ENCODE data around the gene TSBP1. TPM values are rescaled to one million over a fixed set of nuclear protein-coding genes. Genes with fewer than 3 reads are reported as not detected.
"Not testable (repeated sequence)": the region's sequence is repeated elsewhere in the genome, so short reads cannot be mapped to it uniquely, and the experiment has no call there.

TSBP1 gene
- polyA plus RNA-seq, 1 donor = not detected

DNA sequence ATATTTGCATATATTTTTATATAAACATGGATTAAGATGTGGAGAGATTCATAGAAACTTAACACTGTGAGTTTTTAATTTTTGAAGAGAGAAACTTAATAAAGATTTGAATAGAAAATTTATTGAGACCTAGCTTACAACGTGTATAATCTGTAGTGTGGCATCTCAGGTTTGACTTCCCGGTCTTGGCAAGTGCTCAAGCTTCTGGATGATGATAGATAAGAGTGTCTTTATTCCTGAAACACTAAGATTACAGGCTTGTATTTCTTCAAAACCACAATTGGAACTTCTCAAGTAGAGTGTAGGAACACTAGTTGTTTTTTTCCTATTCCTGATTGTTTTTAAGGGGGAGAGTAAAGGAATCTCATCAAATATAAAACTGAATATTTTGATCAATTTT, 83.3 kb downstream of the TSBP1 start:
- no peak for DNase-seq (ENCODE audit: low read depth)

- not testable (repeated sequence) for DNase-seq (ENCODE audit: low read depth)
Measured at GRCh38 chr6:32273801-32274577, 97.7 kb downstream of the TSBP1 start.

DNA sequence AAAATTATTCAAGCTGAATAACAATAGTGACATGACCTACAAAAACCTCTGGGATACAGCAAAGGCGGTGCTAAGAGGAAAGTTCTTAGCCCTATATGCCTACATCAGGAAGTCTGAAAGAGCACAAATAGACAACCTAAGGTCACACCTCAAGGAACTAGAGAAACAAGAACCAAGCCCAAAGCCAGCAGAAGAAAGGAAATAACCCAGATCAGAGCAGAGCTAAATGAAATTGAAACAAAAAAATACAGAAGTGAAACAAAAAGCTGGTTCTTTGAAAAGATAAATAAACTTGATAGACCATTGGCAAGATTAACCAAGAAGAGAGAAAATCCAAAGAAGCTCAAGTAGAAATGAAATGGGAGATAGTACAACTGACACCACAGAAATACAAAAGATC, 100.3 kb downstream of the TSBP1 start:
- no peak for DNase-seq (ENCODE audit: low read depth)

DNA sequence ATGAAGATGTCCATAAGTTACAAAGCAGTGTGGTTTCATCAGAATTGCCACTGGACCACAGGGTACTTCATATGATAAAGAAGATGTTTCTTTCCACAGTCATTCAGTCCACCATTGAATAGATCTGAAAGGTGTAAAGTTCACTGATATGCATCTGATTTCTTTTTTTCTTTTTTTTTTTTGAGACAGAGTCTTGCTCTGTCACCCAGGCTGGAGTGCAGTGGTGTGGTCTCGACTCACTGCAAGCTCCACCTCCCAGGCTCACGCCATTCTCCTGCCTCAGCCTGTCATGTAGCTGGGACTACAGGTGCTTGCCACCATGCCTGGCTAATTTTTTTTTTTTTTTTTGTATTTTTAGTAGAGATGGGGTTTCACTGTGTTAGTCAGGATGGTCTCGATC, 103.2 kb downstream of the TSBP1 start:
- not testable (repeated sequence) for DNase-seq (ENCODE audit: low read depth)

- no peak for DNase-seq (ENCODE audit: low read depth)
Measured at GRCh38 chr6:32267035-32267434, 104.7 kb downstream of the TSBP1 start.

GRCh38 chr6:32257262-32257661, 114.4 kb downstream of the TSBP1 start:
- DNase-seq (ENCODE audit: low read depth) = not testable (repeated sequence)

DNA sequence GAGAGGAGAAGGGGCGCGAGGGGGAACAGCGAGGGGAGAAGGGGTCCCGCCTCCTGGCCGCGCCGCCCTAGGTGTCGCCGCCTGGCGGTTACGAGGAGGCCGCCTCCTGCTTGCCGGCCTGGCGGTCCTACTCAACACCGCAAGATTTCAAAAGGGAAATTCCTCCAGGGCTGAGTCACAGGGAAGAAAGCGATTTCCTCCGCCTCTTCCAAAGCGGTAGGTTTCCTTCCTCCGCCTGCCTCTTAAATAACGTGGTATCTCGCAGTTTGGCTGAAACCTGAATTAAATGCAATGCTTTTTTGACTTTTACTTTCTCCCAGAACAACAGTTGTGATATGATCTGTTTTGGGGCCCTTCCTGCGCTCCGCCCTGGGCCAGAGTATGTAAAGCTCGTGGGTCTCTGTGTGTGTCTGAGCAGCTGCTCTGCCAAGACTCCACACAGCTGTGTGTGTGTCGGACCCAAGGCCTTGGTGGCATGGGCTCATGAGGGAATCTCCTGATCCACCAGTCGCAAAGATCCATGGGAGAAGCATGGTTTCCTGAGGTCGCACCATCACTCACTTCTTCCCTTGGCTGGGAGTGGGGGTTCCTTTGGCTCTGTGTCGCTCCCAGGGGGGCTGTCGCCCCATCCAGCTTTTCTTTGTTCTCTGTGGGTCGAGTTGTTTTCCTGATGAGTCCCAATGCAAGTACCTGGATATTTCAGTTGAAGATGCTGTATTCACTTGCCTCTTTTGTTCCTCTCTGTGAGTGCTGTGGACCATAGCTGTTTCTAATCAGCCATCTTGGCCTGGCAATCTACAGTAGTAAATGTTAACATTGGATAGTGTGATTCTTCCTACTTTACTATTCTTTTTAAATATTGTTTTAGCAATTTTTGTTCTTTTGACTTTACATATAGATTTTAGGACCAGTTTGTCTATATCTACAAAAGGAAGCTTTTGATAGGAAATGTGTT, 116.2 kb downstream of the TSBP1 start:
- DNase-seq (ENCODE audit: low read depth) = peak; percentile 63

- DNase-seq (ENCODE audit: low read depth) = no peak
Measured at GRCh38 chr6:32254761-32255198, 116.9 kb downstream of the TSBP1 start.

DNA sequence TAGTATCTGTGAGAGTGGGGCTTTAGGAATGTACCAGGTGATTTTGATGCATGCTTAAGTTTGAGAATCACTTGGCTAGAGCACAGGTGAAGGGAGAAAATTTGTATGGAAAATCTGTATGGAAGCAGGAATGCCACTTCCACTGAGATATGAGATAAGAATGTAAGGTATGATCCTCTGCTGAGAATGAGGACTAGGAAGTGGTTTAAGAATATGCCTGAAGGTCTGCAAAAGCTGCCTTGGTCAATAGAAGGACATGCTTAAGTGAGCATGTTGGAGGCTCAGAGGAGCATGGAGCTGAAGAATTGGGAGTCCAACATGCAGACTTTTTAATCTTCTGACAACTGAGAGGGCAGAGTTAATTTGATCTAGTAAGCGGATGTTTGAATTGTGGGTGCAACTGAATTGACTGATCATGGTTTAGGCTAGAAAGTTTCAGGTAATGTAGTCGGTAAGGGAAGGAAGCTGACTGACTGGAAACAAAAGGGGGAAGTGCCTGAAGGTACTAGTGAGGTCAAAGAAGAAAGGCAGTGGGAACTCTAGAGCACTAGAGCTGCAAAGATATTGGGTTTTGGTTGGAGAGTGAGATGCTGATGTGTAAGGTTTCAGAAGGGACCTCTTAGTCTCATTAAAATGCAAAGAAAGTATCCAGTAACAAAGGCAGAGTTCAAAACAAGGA, 119.2 kb downstream of the TSBP1 start:
- no peak for DNase-seq (ENCODE audit: low read depth)

DNA sequence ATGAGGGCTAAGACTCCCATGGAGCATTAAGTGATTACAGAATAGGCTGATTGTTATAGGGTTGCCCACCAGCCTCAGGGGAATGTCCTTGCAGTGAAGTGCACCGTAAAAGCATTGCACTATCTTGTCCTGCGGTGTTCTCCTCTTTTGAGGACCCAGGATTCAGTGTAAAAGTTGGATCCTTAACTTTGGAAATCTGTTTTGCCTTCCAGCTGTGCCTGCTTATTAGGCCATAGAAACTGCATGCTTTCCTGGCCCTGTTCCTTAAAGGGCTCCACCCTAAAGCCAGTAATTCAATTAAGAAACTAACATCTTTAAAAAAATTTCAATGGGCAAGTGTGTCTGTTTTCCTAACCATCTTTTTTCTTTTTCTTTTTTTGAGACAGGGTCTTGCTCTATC, 122.4 kb downstream of the TSBP1 start:
- DNase-seq (ENCODE audit: low read depth) = no peak

DNA sequence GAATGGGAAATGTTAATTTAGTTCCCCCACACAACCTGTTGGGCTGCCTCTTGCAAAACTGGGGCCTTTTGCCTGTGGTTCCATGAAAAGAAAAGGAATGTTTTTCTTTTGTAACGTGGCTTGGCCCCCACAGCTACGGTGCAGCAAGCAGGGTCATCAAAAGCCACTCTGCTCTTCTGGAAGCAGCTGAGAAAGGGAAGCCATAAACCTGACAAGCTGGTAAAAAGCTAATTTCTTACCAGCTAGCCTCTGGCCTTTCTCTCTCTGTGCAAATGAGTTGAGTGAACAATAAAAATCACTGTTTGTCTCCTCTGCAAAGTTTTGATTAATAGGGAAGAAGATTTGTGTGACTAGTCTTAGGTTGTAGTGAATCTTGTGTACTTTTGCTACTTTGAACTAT, 124.3 kb downstream of the TSBP1 start:
- no peak for DNase-seq (ENCODE audit: low read depth)

- DNase-seq (ENCODE audit: low read depth) = no peak
Measured at GRCh38 chr6:32244946-32245398, 126.7 kb downstream of the TSBP1 start.

DNA sequence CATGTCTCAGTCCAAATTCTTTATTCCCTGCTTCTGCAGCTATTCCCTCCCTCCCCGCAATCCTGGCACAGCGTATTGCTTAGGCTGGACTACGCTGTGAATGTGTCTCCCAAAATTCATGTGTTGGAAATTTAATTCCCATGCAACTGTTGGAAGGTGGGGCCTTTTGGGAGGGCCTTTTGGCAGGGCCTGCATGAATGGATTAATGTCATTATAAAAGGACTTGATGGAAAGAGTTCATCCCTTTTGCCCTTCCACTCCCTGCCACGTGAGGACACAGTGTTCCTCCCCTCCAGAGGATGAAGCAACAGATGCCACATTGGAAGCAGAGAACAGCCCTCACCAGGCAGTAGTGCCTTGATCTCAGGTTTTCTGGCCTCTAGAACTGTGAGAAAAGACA, 127.4 kb downstream of the TSBP1 start:
- no peak for DNase-seq (ENCODE audit: low read depth)

Other genes starting within 250 kb of the TSBP1 start
- 42.4 TPM for gene ATF6B, start 243.7 kb downstream of the TSBP1 start, polyA plus RNA-seq (ENCODE audit: insufficient read length)
- 3.5 TPM for gene FKBPL, start 241.6 kb downstream of the TSBP1 start, polyA plus RNA-seq (ENCODE audit: insufficient read length)
- gene PRRT1, start 220.0 kb downstream of the TSBP1 start, polyA plus RNA-seq (ENCODE audit: insufficient read length) = 1.3 TPM
- gene PPT2, start 217.8 kb downstream of the TSBP1 start, polyA plus RNA-seq (ENCODE audit: insufficient read length) = 34.6 TPM
- gene EGFL8, start 207.3 kb downstream of the TSBP1 start, polyA plus RNA-seq (ENCODE audit: insufficient read length) = 25.9 TPM
- 57.3 TPM for gene AGPAT1, start 195.8 kb downstream of the TSBP1 start, polyA plus RNA-seq (ENCODE audit: insufficient read length)
- gene RNF5, start 193.5 kb downstream of the TSBP1 start, polyA plus RNA-seq (ENCODE audit: insufficient read length) = 50.9 TPM
- 8.0 TPM for gene AGER, start 187.7 kb downstream of the TSBP1 start, polyA plus RNA-seq (ENCODE audit: insufficient read length)
- gene PBX2, start 181.7 kb downstream of the TSBP1 start, polyA plus RNA-seq (ENCODE audit: insufficient read length) = 107 TPM
- gene GPSM3, start 179.3 kb downstream of the TSBP1 start, polyA plus RNA-seq (ENCODE audit: insufficient read length) = 6.7 TPM
- gene NOTCH4, start 147.8 kb downstream of the TSBP1 start, polyA plus RNA-seq (ENCODE audit: insufficient read length) = 19.9 TPM
- gene BTNL2, start 35.3 kb upstream of the TSBP1 start, polyA plus RNA-seq (ENCODE audit: insufficient read length) = 0.18 TPM
- 27.8 TPM for gene HLA-DRA, start 68.0 kb upstream of the TSBP1 start, polyA plus RNA-seq (ENCODE audit: insufficient read length)
- gene HLA-DRB5, start 158.4 kb upstream of the TSBP1 start, polyA plus RNA-seq (ENCODE audit: insufficient read length) = 3.0 TPM
- 9.4 TPM for gene HLA-DRB1, start 217.9 kb upstream of the TSBP1 start, polyA plus RNA-seq (ENCODE audit: insufficient read length)